NT2/D1 (cell line): Measurements from ENCODE around the gene UCHL3.

Source experiments
- DNase-seq: peaks from one replicate; pipeline ENCODE4 v3.0.0-alpha.2; 2011; ENCODE audit warnings: low read depth, low spot score
- H3K27me3 ChIP-seq: 2 replicates; pipeline ENCODE4 v1.6.0; 2011; ENCODE audit warnings: mild to moderate bottlenecking; ENCODE audit not compliant: insufficient read length, insufficient read depth
- H3K36me3 ChIP-seq: 2 replicates; pipeline ENCODE4 v1.6.1; 2011; ENCODE audit warnings: mild to moderate bottlenecking, low read length, mixed read lengths; ENCODE audit not compliant: insufficient read depth, insufficient read length
- H3K4me1 ChIP-seq: 2 replicates; pipeline ENCODE4 v1.5.1; 2011; ENCODE audit not compliant: insufficient read depth, insufficient read length
- H3K4me3 ChIP-seq: 2 replicates; pipeline ENCODE4 v1.5.1; 2011; ENCODE audit warnings: low read depth; ENCODE audit not compliant: insufficient read length
- H3K9ac ChIP-seq: 2 replicates; pipeline ENCODE4 v1.6.0; 2011; ENCODE audit warnings: low read depth; ENCODE audit not compliant: insufficient read length
- H3K9me3 ChIP-seq: 2 replicates; pipeline ENCODE4 v1.5.1; 2011; ENCODE audit warnings: mild to moderate bottlenecking, low read length; ENCODE audit not compliant: insufficient read depth
- SUZ12 ChIP-seq: IDR thresholded peaks from 2 replicates; pipeline ENCODE4 v1.6.1; 2011; ENCODE audit not compliant: insufficient read length, insufficient read depth; ENCODE audit errors: extremely low read depth
- YY1 ChIP-seq: IDR thresholded peaks from 2 replicates; pipeline ENCODE4 v1.6.1; 2011; ENCODE audit not compliant: insufficient read length, insufficient read depth
- ZNF274 ChIP-seq: IDR thresholded peaks from 2 replicates; pipeline ENCODE4 v1.6.1; 2011; ENCODE audit warnings: mild to moderate bottlenecking, low read depth, low read length

UCHL3 gene

GRCh38 chr13:75652726-75653125 lies 103.1 kb downstream of the UCHL3 start:
- no peaks in the 10 kb centered on the region for H3K9me3 ChIP-seq
- no peaks in the 10 kb centered on the region for H3K27me3 ChIP-seq
- no peak for TF ChIP-seq SUZ12
- no peak for TF ChIP-seq ZNF274
- TF ChIP-seq YY1, result no peak
- H3K4me3 ChIP-seq, result no peak overlapping the region
- H3K4me1 ChIP-seq, result no peaks in the 10 kb centered on the region
- no peak for DNase-seq
- H3K36me3 ChIP-seq, result no peaks in the 10 kb centered on the region
- no peak overlapping the region for H3K9ac ChIP-seq
